Ishikawa (cell line): ENCODE results near the gene UPP1.

Experiments used
- CEBPB ChIP-seq: IDR thresholded peaks from 2 replicates; pipeline ENCODE4 v1.6.1; 2012
- CREB1 ChIP-seq: IDR thresholded peaks from 2 replicates; pipeline ENCODE4 v1.6.1; 2012; ENCODE audit warnings: low read depth
- EGR1 ChIP-seq: IDR thresholded peaks from 2 replicates; pipeline ENCODE4 v1.6.1; 2012
- EP300 ChIP-seq: IDR thresholded peaks from 2 replicates; pipeline ENCODE4 v1.6.1; 2012; ENCODE audit warnings: borderline replicate concordance
- FOXM1 ChIP-seq: IDR thresholded peaks from 2 replicates; pipeline ENCODE4 v1.6.1; 2012; ENCODE audit warnings: low read depth, borderline replicate concordance
- MAX ChIP-seq: IDR thresholded peaks from 2 replicates; pipeline ENCODE4 v1.6.1; 2012
- NFIC ChIP-seq: IDR thresholded peaks from 2 replicates; pipeline ENCODE4 v1.6.1; 2012
- RAD21 ChIP-seq: IDR thresholded peaks from 2 replicates; pipeline ENCODE4 v1.6.1; 2012; ENCODE audit warnings: low read depth
- REST ChIP-seq: IDR thresholded peaks from 2 replicates; pipeline ENCODE4 v1.6.1; 2012; ENCODE audit warnings: low read depth, mild to moderate bottlenecking
- TAF1 ChIP-seq: IDR thresholded peaks from 2 replicates; pipeline ENCODE4 v1.6.1; 2012; ENCODE audit warnings: low read depth, mild to moderate bottlenecking
- TCF12 ChIP-seq: IDR thresholded peaks from 2 replicates; pipeline ENCODE4 v1.6.1; 2012; ENCODE audit warnings: low read depth
- TEAD4 ChIP-seq: IDR thresholded peaks from 2 replicates; pipeline ENCODE4 v1.6.1; 2012
- USF1 ChIP-seq: IDR thresholded peaks from 2 replicates; pipeline ENCODE4 v1.6.1; 2012
- YY1 ChIP-seq: IDR thresholded peaks from 2 replicates; pipeline ENCODE4 v1.6.1; 2012; ENCODE audit warnings: low read depth
- ZBTB7A ChIP-seq: IDR thresholded peaks from 2 replicates; pipeline ENCODE4 v1.6.1; 2012; ENCODE audit warnings: low read depth

The UPP1 gene

GRCh38 chr7:48053736-48054135 lies 35.3 kb upstream of the UPP1 start:
- TF ChIP-seq RAD21 (no peak), REST (no peak), EGR1 (no peak)

GRCh38 chr7:48058990-48059389 lies 30.1 kb upstream of the UPP1 start:
- TF ChIP-seq CREB1 (no peak), MAX (no peak), EP300 (no peak), FOXM1 (no peak), RAD21 (no peak), TEAD4 (no peak), CEBPB (no peak), TAF1 (no peak), USF1 (no peak), NFIC (no peak), YY1 (no peak), EGR1 (no peak), REST (no peak)

- no peak for TF ChIP-seq REST
- no peak for TF ChIP-seq EP300
- no peak for TF ChIP-seq FOXM1
- no peak for TF ChIP-seq NFIC
- no peak for TF ChIP-seq RAD21
- no peak for TF ChIP-seq CREB1
- TF ChIP-seq ZBTB7A: no peak
- TF ChIP-seq USF1: no peak
- no peak for TF ChIP-seq YY1
- TF ChIP-seq TEAD4: no peak
- TF ChIP-seq MAX: no peak
- TF ChIP-seq EGR1: no peak
- TF ChIP-seq CEBPB: no peak
- TF ChIP-seq TCF12: no peak
- TF ChIP-seq TAF1: no peak
Measured at GRCh38 chr7:48059706-48060105, 29.4 kb upstream of the UPP1 start.

GRCh38 chr7:48063985-48064384 lies 25.1 kb upstream of the UPP1 start:
- TF ChIP-seq TEAD4: no peak
- TF ChIP-seq YY1: no peak
- no peak for TF ChIP-seq EGR1
- no peak for TF ChIP-seq MAX
- TF ChIP-seq FOXM1: no peak
- TF ChIP-seq NFIC: no peak
- TF ChIP-seq ZBTB7A: no peak
- no peak for TF ChIP-seq RAD21
- TF ChIP-seq TAF1: no peak
- TF ChIP-seq CEBPB: no peak
- no peak for TF ChIP-seq USF1
- TF ChIP-seq EP300: no peak
- no peak for TF ChIP-seq REST
- TF ChIP-seq CREB1: no peak
- no peak for TF ChIP-seq TCF12
